ENCODE measurements around the gene MXRA8.

The MXRA8 gene

GRCh38 chr1:1356166-1356795 lies 2.1 kb downstream of the MXRA8 start:
- DNase-seq (ENCODE audit: extremely low spot score) = no peak
- POLR2A ChIA-PET = interaction anchor here (1.0 kb wide), 1 partner anchor 19 kb away, joined by 3 read pairs; the partner anchor contains the start of gene AURKAIP1
- TF ChIP-seq FOXM1 (IDR thresholded peaks at IDR 0.05; ENCODE audit: borderline replicate concordance) (no peak), FOXK2 (IDR thresholded peaks at IDR 0.05) (no peak), L3MBTL2 (conservative IDR thresholded peaks at IDR 0.05) (no peak), SUZ12 (IDR thresholded peaks at IDR 0.05) (no peak), PKNOX1 (IDR thresholded peaks at IDR 0.05) (no peak)
- CTCF ChIA-PET = no interaction called here

GRCh38 chr1:1355416-1355815 lies 2.9 kb downstream of the MXRA8 start:
- POLR2A ChIA-PET = interaction anchor here (1.0 kb wide), 1 partner anchor 20 kb away, joined by 3 read pairs; the partner anchor contains the start of gene AURKAIP1
- TF ChIP-seq FOXA1 (IDR thresholded peaks at IDR 0.05) = no peak
- no peak for TF ChIP-seq FOXK2 (IDR thresholded peaks at IDR 0.05)
- no peak for TF ChIP-seq LEF1 (IDR thresholded peaks at IDR 0.05; ENCODE audit: borderline replicate concordance)
- no peak for TF ChIP-seq L3MBTL2 (conservative IDR thresholded peaks at IDR 0.05)
- TF ChIP-seq TARDBP (IDR thresholded peaks at IDR 0.05) = no peak
- TF ChIP-seq SUZ12 (IDR thresholded peaks at IDR 0.05) = no peak
- TF ChIP-seq ZNF384 (IDR thresholded peaks at IDR 0.05) = no peak
- no peak for TF ChIP-seq CTBP1 (IDR thresholded peaks at IDR 0.05; ENCODE audit: borderline replicate concordance)
- no peak for TF ChIP-seq PKNOX1 (IDR thresholded peaks at IDR 0.05)
- no peak for TF ChIP-seq HDGF (IDR thresholded peaks at IDR 0.05; ENCODE audit: borderline replicate concordance)
- TF ChIP-seq FOXM1 (IDR thresholded peaks at IDR 0.05; ENCODE audit: borderline replicate concordance) = no peak
- no peak for DNase-seq (ENCODE audit: extremely low spot score)
- CTCF ChIA-PET = no interaction called here

GRCh38 chr1:1354271-1355247 lies 3.8 kb downstream of the MXRA8 start:
- ChIA-PET POLR2A (interaction anchor here (1.0 to 3.3 kb wide), 4 partner anchors 16 to 53 kb away, joined by 3 to 28 read pairs (median 10); partner anchors contain the start of genes AURKAIP1 and MRPL20), CTCF (interaction anchor here (1.1 kb wide), 1 partner anchor 17 kb away, joined by 3 read pairs; no protein-coding TSS in a partner anchor)
- no peak for DNase-seq (ENCODE audit: extremely low spot score)
- TF ChIP-seq L3MBTL2 (conservative IDR thresholded peaks at IDR 0.05) = no peak
- no peak for TF ChIP-seq HDGF (IDR thresholded peaks at IDR 0.05; ENCODE audit: borderline replicate concordance)
- no peak for TF ChIP-seq CTBP1 (IDR thresholded peaks at IDR 0.05; ENCODE audit: borderline replicate concordance)
- TF ChIP-seq ELF4 (IDR thresholded peaks at IDR 0.05) = no peak
- no peak for TF ChIP-seq LEF1 (IDR thresholded peaks at IDR 0.05; ENCODE audit: borderline replicate concordance)
- TF ChIP-seq TARDBP (IDR thresholded peaks at IDR 0.05) = no peak
- no peak for TF ChIP-seq PKNOX1 (IDR thresholded peaks at IDR 0.05)
- TF ChIP-seq SP1 (IDR thresholded peaks at IDR 0.05) = no peak
- TF ChIP-seq NFRKB (IDR thresholded peaks at IDR 0.05) = no peak
- no peak for TF ChIP-seq ARNT (IDR thresholded peaks at IDR 0.05)

GRCh38 chr1:1353389-1354151 lies 4.8 kb downstream of the MXRA8 start:
- CTCF ChIA-PET = interaction anchor here (1.1 kb wide), 1 partner anchor 18 kb away, joined by 3 read pairs; no protein-coding TSS in a partner anchor
- DNase-seq (ENCODE audit: extremely low spot score) = no peak
- TF ChIP-seq PKNOX1 (IDR thresholded peaks at IDR 0.05) (no peak), ARNT (IDR thresholded peaks at IDR 0.05) (no peak), SUZ12 (IDR thresholded peaks at IDR 0.05) (no peak), NFRKB (IDR thresholded peaks at IDR 0.05) (no peak), L3MBTL2 (conservative IDR thresholded peaks at IDR 0.05) (peak; percentile 23; the same call in 1 of the 2 replicates)
- POLR2A ChIA-PET = interaction anchor here (1.1 to 3.3 kb wide), 3 partner anchors 17 to 54 kb away, joined by 3 to 28 read pairs (median 17); partner anchors contain the start of genes AURKAIP1 and MRPL20

- TF ChIP-seq FOXA1 (IDR thresholded peaks at IDR 0.05) (no peak), ELF4 (IDR thresholded peaks at IDR 0.05) (no peak), SP1 (IDR thresholded peaks at IDR 0.05) (no peak), ARNT (IDR thresholded peaks at IDR 0.05) (no peak), NFRKB (IDR thresholded peaks at IDR 0.05) (no peak), LEF1 (IDR thresholded peaks at IDR 0.05; ENCODE audit: borderline replicate concordance) (no peak), CTBP1 (IDR thresholded peaks at IDR 0.05; ENCODE audit: borderline replicate concordance) (no peak), PKNOX1 (IDR thresholded peaks at IDR 0.05) (no peak), HDGF (IDR thresholded peaks at IDR 0.05; ENCODE audit: borderline replicate concordance) (no peak), ZNF384 (IDR thresholded peaks at IDR 0.05) (no peak), SUZ12 (IDR thresholded peaks at IDR 0.05) (no peak), L3MBTL2 (conservative IDR thresholded peaks at IDR 0.05) (no peak), BHLHE40 (IDR thresholded peaks at IDR 0.05; ENCODE audit: borderline replicate concordance) (no peak), TARDBP (IDR thresholded peaks at IDR 0.05) (no peak)
- CTCF ChIA-PET = no interaction called here
These were observed 5.5 kb downstream of the MXRA8 start for GRCh38 chr1:1352786-1353388.

More at GRCh38 chr1:1352786-1353388, 5.5 kb downstream of the MXRA8 start:
- POLR2A ChIA-PET = interaction anchor here (3.0 to 3.3 kb wide), 2 partner anchors 18 to 22 kb away, joined by 17 to 28 read pairs; partner anchors contain the start of gene AURKAIP1
- DNase-seq (ENCODE audit: extremely low spot score) = no peak

All from HEK293T (cell line).